ENCODE measurements around the gene TLN1. TPM values are rescaled to one million over a fixed set of nuclear protein-coding genes. Genes with fewer than 3 reads are reported as not detected.

TLN1 gene
- polyA plus RNA-seq, 2 of the 4 experiments (the other 2 are of a cell fraction) = 65.5 to 108 TPM

DNA sequence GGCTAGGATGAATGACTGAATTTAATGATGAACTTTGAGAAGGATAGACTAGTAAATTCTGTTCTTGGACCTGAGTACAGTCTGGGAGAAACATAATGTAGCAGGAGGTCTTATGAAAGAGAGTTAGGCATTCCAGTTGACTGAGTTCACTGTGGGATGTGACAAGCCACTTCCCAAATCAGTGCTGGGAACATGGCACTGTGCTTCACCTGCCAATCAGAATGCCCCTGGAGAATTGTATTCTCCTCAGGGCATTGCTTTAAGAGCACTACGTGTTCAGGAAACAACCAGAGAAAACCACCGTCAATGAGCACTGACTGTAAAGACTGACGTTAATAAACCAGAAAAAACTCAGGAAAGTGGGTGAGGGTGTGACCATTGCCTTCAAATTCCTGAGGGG lies 72.7 kb downstream of the TLN1 start (continued):
- no peak for TF ChIP-seq ESRRA (IDR thresholded peaks at IDR 0.05; ENCODE audit: borderline replicate concordance, low read length)
- no peak for TF ChIP-seq MAZ (IDR thresholded peaks at IDR 0.05; ENCODE audit: borderline replicate concordance, low read depth, low read length)
- no peak for TF ChIP-seq RARB (CRISPR knock-in tag; IDR thresholded peaks at IDR 0.05)
- TF ChIP-seq, protein P1, sequence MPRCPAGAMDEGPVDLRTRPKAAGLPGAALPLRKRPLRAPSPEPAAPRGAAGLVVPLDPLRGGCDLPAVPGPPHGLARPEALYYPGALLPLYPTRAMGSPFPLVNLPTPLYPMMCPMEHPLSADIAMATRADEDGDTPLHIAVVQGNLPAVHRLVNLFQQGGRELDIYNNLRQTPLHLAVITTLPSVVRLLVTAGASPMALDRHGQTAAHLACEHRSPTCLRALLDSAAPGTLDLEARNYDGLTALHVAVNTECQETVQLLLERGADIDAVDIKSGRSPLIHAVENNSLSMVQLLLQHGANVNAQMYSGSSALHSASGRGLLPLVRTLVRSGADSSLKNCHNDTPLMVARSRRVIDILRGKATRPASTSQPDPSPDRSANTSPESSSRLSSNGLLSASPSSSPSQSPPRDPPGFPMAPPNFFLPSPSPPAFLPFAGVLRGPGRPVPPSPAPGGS (IDR thresholded peaks at IDR 0.05) = no peak
- no peak for TF ChIP-seq EHMT2 (IDR thresholded peaks at IDR 0.05; ENCODE audit: low read depth)

DNA sequence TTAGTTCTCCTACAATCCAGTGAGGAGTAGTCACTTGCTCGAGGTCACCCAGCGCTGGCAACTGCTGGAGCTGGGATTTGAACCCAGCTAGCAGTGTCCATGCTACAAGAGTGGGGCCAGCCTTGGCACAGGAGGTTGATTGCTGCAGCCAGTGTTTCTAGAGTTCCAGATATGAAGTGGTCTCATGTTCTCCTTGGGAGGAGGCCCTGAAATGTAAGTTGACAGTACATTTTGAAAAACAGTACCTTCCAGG lies 73.1 kb downstream of the TLN1 start:
- POLR2A ChIA-PET = interaction anchor here (1.8 to 3.1 kb wide), 5 partner anchors 9 to 90 kb away, joined by 5 to 38 read pairs (median 8); partner anchors contain the start of genes CREB3, GBA2, RGP1 and TESK1
- TF ChIP-seq HOXB13 (CRISPR knock-in tag; IDR thresholded peaks at IDR 0.05; ENCODE audit: low read depth) = no peak
- TF ChIP-seq JUNB (IDR thresholded peaks at IDR 0.05) = no peak
- TF ChIP-seq NR3C1 (IDR thresholded peaks at IDR 0.05) = no peak
- TF ChIP-seq BHLHE40 (IDR thresholded peaks at IDR 0.05; ENCODE audit: low read depth, low read length) = 0 out of 2 replicates have a peak, but pooled peaks have one; percentile 7
- DNase-seq (ENCODE audit: low read depth in 1 of 2, low spot score in 1 of 2) (peak in 1 of 2 experiments; percentile 67), ATAC-seq (peak; percentile 12 to 22), FAIRE-seq (no peak)
- 0% methylated on average over 2 of the region's 2 CpGs for WGBS (ENCODE audit: missing lambda C conversion rate)
- peak overlapping the region; percentile 79 for H3K4me2 ChIP-seq
- peak overlapping the region; percentile 68 for H3K4me3 ChIP-seq
- CTCF ChIA-PET = interaction anchor here (0.7 to 21.5 kb wide), 19 partner anchors 12 to 223 kb away, joined by 3 to 498 read pairs (median 5); partner anchors contain the start of genes CA9, CREB3, MSMP and RUSC2
- peak overlapping the region; percentile 93 to 98 for H3K27ac ChIP-seq
- H3K4me1 ChIP-seq = peaks cover 28% of the 10 kb centered on the region
- H3K9me3 ChIP-seq = no peaks in the 10 kb centered on the region

DNA sequence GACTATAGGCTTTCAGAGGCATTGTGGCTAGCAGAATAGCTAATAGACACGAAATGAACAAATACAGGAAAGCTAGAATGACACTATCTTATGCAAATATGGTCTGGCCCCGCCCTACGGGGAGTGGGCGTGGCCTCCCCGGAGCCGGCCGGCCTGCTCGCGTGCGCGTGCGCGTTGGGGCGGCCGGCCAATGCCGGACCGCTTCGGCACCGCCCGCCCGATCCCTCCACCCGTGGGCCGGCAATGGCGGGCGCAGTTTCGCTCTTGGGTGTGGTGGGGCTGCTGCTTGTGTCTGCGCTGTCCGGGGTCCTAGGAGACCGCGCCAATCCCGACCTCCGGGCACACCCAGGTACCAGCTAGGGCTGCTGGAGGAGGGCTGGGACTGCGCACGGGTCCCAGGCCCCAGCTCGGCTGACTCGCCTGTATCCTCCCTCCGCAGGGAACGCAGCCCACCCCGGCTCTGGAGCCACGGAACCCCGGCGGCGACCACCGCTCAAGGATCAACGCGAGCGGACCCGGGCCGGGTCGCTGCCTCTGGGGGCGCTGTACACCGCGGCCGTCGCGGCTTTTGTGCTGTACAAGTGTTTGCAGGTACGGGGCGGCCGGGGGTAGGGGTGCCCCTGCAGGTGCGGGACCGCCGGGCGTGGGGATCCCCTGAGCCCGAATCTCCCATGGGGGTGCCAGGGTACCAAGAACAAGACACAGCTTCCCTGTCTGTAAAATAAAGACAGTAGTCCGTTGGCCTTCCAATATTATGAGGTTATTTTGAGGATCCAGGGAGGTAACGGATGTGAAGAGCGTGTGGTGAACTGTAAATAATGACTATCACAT lies 73.6 kb downstream of the TLN1 start, which contains the start of gene CCDC107:
Gene CCDC107 (plus strand): TSS at position 156 of the 831 bp plus-strand sequence. CDS start 88 bp downstream, at position 244.
- no peaks in the 10 kb centered on the region for H3K9me3 ChIP-seq
- POLR2A ChIA-PET = interaction anchor here (0.5 to 3.1 kb wide), 13 partner anchors 9 to 578 kb away, joined by 3 to 38 read pairs (median 5); partner anchors contain the start of genes CREB3, FANCG, GBA2 and RGP1
- ATAC-seq (peak; percentile 74 to 80), FAIRE-seq (no peak), DNase-seq (ENCODE audit: low read depth in 1 of 2, low spot score in 1 of 2) (peak; percentile 79 to 86)
- CTCF ChIA-PET = interaction anchor here (0.6 to 21.5 kb wide), 26 partner anchors 11 to 287 kb away, joined by 3 to 498 read pairs (median 5); partner anchors contain the start of genes CA9, CREB3, MSMP and RUSC2
- H3K27ac ChIP-seq = peak within 1 kb of the TSS; percentile 93 to 98
- peak within 1 kb of the TSS; percentile 68 for H3K4me3 ChIP-seq
- peak; percentile 42; the same call in 2 of the 3 replicates for TF ChIP-seq SMC3 (IDR thresholded peaks at IDR 0.05)
- TF ChIP-seq CEBPB (IDR thresholded peaks at IDR 0.05) = no peak
- TF ChIP-seq TFCP2L1 (CRISPR knock-in tag; IDR thresholded peaks at IDR 0.05) = peak; percentile 20; the same call in 1 of the 2 replicates
- TF ChIP-seq CHD4 (IDR thresholded peaks at IDR 0.05; ENCODE audit: borderline replicate concordance) = no peak
- TF ChIP-seq, protein P1 (IDR thresholded peaks at IDR 0.05) = peak; percentile 40; the same call in 1 of the 3 replicates
- TF ChIP-seq RNF2 (IDR thresholded peaks at IDR 0.05; ENCODE audit: borderline replicate concordance, low read depth) = no peak
- TF ChIP-seq, protein P2, sequence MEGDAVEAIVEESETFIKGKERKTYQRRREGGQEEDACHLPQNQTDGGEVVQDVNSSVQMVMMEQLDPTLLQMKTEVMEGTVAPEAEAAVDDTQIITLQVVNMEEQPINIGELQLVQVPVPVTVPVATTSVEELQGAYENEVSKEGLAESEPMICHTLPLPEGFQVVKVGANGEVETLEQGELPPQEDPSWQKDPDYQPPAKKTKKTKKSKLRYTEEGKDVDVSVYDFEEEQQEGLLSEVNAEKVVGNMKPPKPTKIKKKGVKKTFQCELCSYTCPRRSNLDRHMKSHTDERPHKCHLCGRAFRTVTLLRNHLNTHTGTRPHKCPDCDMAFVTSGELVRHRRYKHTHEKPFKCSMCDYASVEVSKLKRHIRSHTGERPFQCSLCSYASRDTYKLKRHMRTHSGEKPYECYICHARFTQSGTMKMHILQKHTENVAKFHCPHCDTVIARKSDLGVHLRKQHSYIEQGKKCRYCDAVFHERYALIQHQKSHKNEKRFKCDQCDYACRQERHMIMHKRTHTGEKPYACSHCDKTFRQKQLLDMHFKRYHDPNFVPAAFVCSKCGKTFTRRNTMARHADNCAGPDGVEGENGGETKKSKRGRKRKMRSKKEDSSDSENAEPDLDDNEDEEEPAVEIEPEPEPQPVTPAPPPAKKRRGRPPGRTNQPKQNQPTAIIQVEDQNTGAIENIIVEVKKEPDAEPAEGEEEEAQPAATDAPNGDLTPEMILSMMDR (IDR thresholded peaks at IDR 0.05) = peak; percentile 57
- TF ChIP-seq RCOR1 (IDR thresholded peaks at IDR 0.05; ENCODE audit: low read depth, low read length) = no peak
- TF ChIP-seq PHF8 (IDR thresholded peaks at IDR 0.05; ENCODE audit: borderline replicate concordance, low read depth) = peak; percentile 58; the same call in 1 of the 2 replicates
- TF ChIP-seq, protein P3, sequence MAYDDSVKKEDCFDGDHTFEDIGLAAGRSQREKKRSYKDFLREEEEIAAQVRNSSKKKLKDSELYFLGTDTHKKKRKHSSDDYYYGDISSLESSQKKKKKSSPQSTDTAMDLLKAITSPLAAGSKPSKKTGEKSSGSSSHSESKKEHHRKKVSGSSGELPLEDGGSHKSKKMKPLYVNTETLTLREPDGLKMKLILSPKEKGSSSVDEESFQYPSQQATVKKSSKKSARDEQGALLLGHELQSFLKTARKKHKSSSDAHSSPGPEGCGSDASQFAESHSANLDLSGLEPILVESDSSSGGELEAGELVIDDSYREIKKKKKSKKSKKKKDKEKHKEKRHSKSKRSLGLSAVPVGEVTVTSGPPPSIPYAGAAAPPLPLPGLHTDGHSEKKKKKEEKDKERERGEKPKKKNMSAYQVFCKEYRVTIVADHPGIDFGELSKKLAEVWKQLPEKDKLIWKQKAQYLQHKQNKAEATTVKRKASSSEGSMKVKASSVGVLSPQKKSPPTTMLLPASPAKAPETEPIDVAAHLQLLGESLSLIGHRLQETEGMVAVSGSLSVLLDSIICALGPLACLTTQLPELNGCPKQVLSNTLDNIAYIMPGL (CRISPR knock-in tag; IDR thresholded peaks at IDR 0.05; ENCODE audit: borderline replicate concordance) = peak; percentile 94
- no peak for TF ChIP-seq FOSL2 (IDR thresholded peaks at IDR 0.05)
- peak; percentile 4; the same call in 1 of the 2 replicates for TF ChIP-seq FOSL2 (CRISPR knock-in tag; IDR thresholded peaks at IDR 0.05)
- peak; percentile 22; the same call in 1 of the 2 replicates for TF ChIP-seq HOXA7 (CRISPR knock-in tag; IDR thresholded peaks at IDR 0.05)
- TF ChIP-seq JUN (IDR thresholded peaks at IDR 0.05) = peak in 1 of 2 experiments; percentile 56; a peak in 2 of 5 replicates
- TF ChIP-seq HOXB5 (CRISPR knock-in tag; IDR thresholded peaks at IDR 0.05) = peak; percentile 38; the same call in 1 of the 2 replicates
- no peak for TF ChIP-seq KDM1A (IDR thresholded peaks at IDR 0.05; ENCODE audit: low read depth)
- peak; percentile 41 to 63; a peak in 4 of 5 replicates for TF ChIP-seq RAD21 (conservative IDR thresholded peaks at IDR 0.05 in 1 of 2, IDR thresholded peaks at IDR 0.05 in 1 of 2)
- peak; percentile 94 for TF ChIP-seq POLR2A (IDR thresholded peaks at IDR 0.05; ENCODE audit: low read length)
- TF ChIP-seq MYC (IDR thresholded peaks at IDR 0.05; ENCODE audit: borderline replicate concordance, low read length) = no peak
- WGBS (ENCODE audit: missing lambda C conversion rate) = under 1% methylated on average over 28 of the region's 67 CpGs
- H3K4me2 ChIP-seq = peak within 1 kb of the TSS; percentile 83
- H3K4me1 ChIP-seq = peaks cover 22% of the 10 kb centered on the region

Measured in A549 (cell line).